OCI-LY7 (cell line): ENCODE data around the gene PFKL. TPM values are rescaled to one million over a fixed set of nuclear protein-coding genes. Genes with fewer than 3 reads are reported as not detected.

Experiments used
- BruUV-seq: library from RNA; stranded (reverse); fragments of 400-500 nt; replicated peaks from 2 replicates; lab custom pipeline; 2021; lab: Mats Ljungman, UMichigan
- CTCF ChIA-PET: fragments of 300-600 bp; sonication (Branson Sonifier 250); formaldehyde crosslinking; loops from one replicate; lab custom pipeline; 2022; ENCODE audit warnings: antibody characterized with exemption; ENCODE audit not compliant: unreplicated experiment; lab: Charles Lee
- POLR2A ChIA-PET: fragments of 300-600 bp; sonication (Branson Sonifier 250); formaldehyde crosslinking; loops from one replicate; lab custom pipeline; 2022; ENCODE audit warnings: antibody characterized with exemption; lab: Charles Lee
- DNase-seq: peaks from one replicate; pipeline ENCODE4 v3.0.0-alpha.2; 2015; ENCODE audit warnings: low spot score
- H2AFZ ChIP-seq: fragments of 200-600 bp; sonication (generic), shearing (Covaris generic); 2 replicates; pipeline ENCODE4 v1.6.1; 2014; ENCODE audit warnings: mild to moderate bottlenecking, antibody characterized with exemption, low read length, moderate library complexity
- H3K27ac ChIP-seq: fragments of 200-600 bp; sonication (generic); 2 replicates; pipeline ENCODE4 v1.5.1; 2014; ENCODE audit warnings: mixed run types, low read depth, mild to moderate bottlenecking, moderate library complexity, low read length, inconsistent platforms; ENCODE audit not compliant: poor library complexity, severe bottlenecking
- H3K36me3 ChIP-seq: fragments of 200-600 bp; sonication (generic); 2 replicates; pipeline ENCODE4 v1.6.1; 2014; ENCODE audit warnings: mild to moderate bottlenecking, antibody characterized with exemption, low read length, moderate library complexity, mixed read lengths; ENCODE audit not compliant: insufficient read depth
- H3K4me1 ChIP-seq: fragments of 200-600 bp; sonication (generic); 2 replicates; pipeline ENCODE4 v1.5.1; 2014; ENCODE audit warnings: mild to moderate bottlenecking, low read length; ENCODE audit not compliant: insufficient read depth, poor library complexity, severe bottlenecking
- H3K4me2 ChIP-seq: fragments of 200-600 bp; sonication (generic); 2 replicates; pipeline ENCODE4 v1.6.1; 2014; ENCODE audit warnings: mild to moderate bottlenecking, low read length
- H3K4me3 ChIP-seq: fragments of 200-600 bp; sonication (generic); 2 replicates; pipeline ENCODE4 v1.5.1; 2014; ENCODE audit warnings: mild to moderate bottlenecking, low read depth, low read length; ENCODE audit not compliant: poor library complexity, severe bottlenecking
- H3K79me2 ChIP-seq: fragments of 200-600 bp; sonication (generic); 2 replicates; pipeline ENCODE4 v1.6.1; 2016; ENCODE audit warnings: low read depth, mild to moderate bottlenecking, low read length, moderate library complexity, mixed read lengths; ENCODE audit not compliant: insufficient read depth
- H3K9me2 ChIP-seq: fragments of 200-600 bp; sonication (generic); 2 replicates; pipeline ENCODE4 v1.6.1; 2016; ENCODE audit warnings: mild to moderate bottlenecking, low read length, mixed read lengths; ENCODE audit not compliant: insufficient read depth
- H3K9me3 ChIP-seq: fragments of 200-600 bp; sonication (generic); 2 replicates; pipeline ENCODE4 v1.6.1; 2014; ENCODE audit warnings: mild to moderate bottlenecking, mixed run types, low read length, mixed read lengths
- H4K20me1 ChIP-seq: fragments of 200-600 bp; sonication (generic); 2 replicates; pipeline ENCODE4 v1.6.1; 2014; ENCODE audit warnings: mild to moderate bottlenecking, antibody characterized with exemption, low read length, moderate library complexity, mixed read lengths; ENCODE audit not compliant: insufficient read depth
- CTCF ChIP-seq: fragments of 200-600 bp; sonication (generic); conservative IDR thresholded peaks from 2 replicates; pipeline ENCODE4 v1.5.1; 2014; ENCODE audit warnings: mild to moderate bottlenecking, antibody characterized with exemption, low read length, moderate library complexity, mixed read lengths
- EZH2phosphoT487 ChIP-seq: fragments of 200-600 bp; sonication (generic); IDR thresholded peaks from 2 replicates; pipeline ENCODE4 v1.6.1; 2018; ENCODE audit warnings: low read depth, borderline replicate concordance, mild to moderate bottlenecking, mixed run types, antibody characterized with exemption, low read length, moderate library complexity, mixed read lengths
- intact Hi-C: fragments of 100-400 bp; cut with micrococcal nuclease; formaldehyde crosslinking; loops from one replicate; pipeline ENCODE4 v1.10.0; 2022; ENCODE audit not compliant: unreplicated experiment
- total RNA-seq, 2 experiments: library from RNA; depleted of rRNA in 1 of 2; stranded (reverse); fragments of >200 nt in 1 of 2; shearing (Covaris generic) in 1 of 2; gene quantifications; 2 replicates each; pipeline ENCODE4 v1.2.3, GENCODE V29; 2014 to 2022

Gene PFKL
- total RNA-seq, 2 experiments from 2014 or later, result 102 to 128 TPM

- intact Hi-C loops, result no loop called here
- no peak for DNase-seq
- H3K4me1 ChIP-seq, result no peaks in the 10 kb centered on the region
- no peak overlapping the region for H3K27ac ChIP-seq
- no peak overlapping the region for H3K4me2 ChIP-seq
- H3K9me2 ChIP-seq, result no peaks in the 10 kb centered on the region
- H2AFZ ChIP-seq, result no peak overlapping the region
- CTCF ChIA-PET, result no interaction called here
- no peaks in the 10 kb centered on the region for H3K79me2 ChIP-seq
- H3K9me3 ChIP-seq, result no peaks in the 10 kb centered on the region
- H4K20me1 ChIP-seq, result no peaks in the 10 kb centered on the region
- POLR2A ChIA-PET, result no interaction called here
- TF ChIP-seq CTCF (no peak), EZH2phosphoT487 (no peak)
- no TSS peak for BruUV-seq
- no peaks in the 10 kb centered on the region for H3K36me3 ChIP-seq
- H3K4me3 ChIP-seq, result no peak overlapping the region
Observed at GRCh38 chr21:44260066-44260465, 39.8 kb upstream of the PFKL start.

GRCh38 chr21:44260791-44261631 lies 38.8 kb upstream of the PFKL start:
- BruUV-seq, result no TSS peak
- ChIA-PET POLR2A (no interaction called here), CTCF (no interaction called here)
- no peak overlapping the region for H3K4me3 ChIP-seq
- no peaks in the 10 kb centered on the region for H3K9me2 ChIP-seq
- H4K20me1 ChIP-seq, result no peaks in the 10 kb centered on the region
- no peak overlapping the region for H3K27ac ChIP-seq
- intact Hi-C loops, result no loop called here
- H3K9me3 ChIP-seq, result no peaks in the 10 kb centered on the region
- TF ChIP-seq CTCF (no peak), EZH2phosphoT487 (no peak)
- H3K36me3 ChIP-seq, result no peaks in the 10 kb centered on the region
- no peaks in the 10 kb centered on the region for H3K79me2 ChIP-seq
- no peak overlapping the region for H2AFZ ChIP-seq
- DNase-seq, result no peak
- H3K4me2 ChIP-seq, result no peak overlapping the region
- no peaks in the 10 kb centered on the region for H3K4me1 ChIP-seq

- H3K27ac ChIP-seq, result no peak within 1 kb of the TSS
- H3K79me2 ChIP-seq, result no peaks in the 10 kb centered on the region
- no peaks in the 10 kb centered on the region for H3K4me1 ChIP-seq
- intact Hi-C loops, result no loop called here
- no peaks in the 10 kb centered on the region for H4K20me1 ChIP-seq
- POLR2A ChIA-PET, result no interaction called here
- no peak for DNase-seq
- no peaks in the 10 kb centered on the region for H3K36me3 ChIP-seq
- no peaks in the 10 kb centered on the region for H3K9me2 ChIP-seq
- no TSS peak for BruUV-seq
- no peak for TF ChIP-seq CTCF
- TF ChIP-seq EZH2phosphoT487, result no peak
- H3K4me3 ChIP-seq, result no peak within 1 kb of the TSS
- H2AFZ ChIP-seq, result no peak within 1 kb of the TSS
- no peaks in the 10 kb centered on the region for H3K9me3 ChIP-seq
- CTCF ChIA-PET, result no interaction called here
- no peak within 1 kb of the TSS for H3K4me2 ChIP-seq
Observed at GRCh38 chr21:44261675-44262295, 38.1 kb upstream of the PFKL start, which contains the start of gene DNMT3L. Gene DNMT3L, minus strand, starts transcription at chr21:44261897. Its CDS starts 638 bp downstream, at chr21:44261259.
